ENCODE measurements around the gene NEUROD6.

DNA sequence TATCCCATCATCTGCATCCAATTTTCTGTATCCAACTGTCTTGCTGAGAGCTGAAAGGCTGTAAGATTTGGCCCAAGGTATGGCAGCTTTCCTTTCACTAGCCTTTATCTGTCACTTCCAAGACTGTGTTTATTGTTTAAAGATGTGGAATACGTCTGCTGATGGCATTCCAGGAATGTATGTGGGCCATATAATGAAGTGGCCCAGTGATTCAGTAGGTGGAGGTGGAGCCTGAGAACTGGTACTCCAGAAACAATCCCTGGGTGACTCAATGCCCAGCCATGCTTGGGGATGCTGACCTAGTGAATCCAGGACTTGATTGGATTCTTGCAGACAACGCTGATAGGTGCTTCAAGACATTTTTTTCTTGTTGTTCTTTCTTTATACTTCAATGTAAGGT is 13.5 kb downstream of the NEUROD6 start:
- TF ChIP-seq EZH2phosphoT487 (IDR thresholded peaks at IDR 0.05; ENCODE audit: low read length) (no peak), EZH2 (optimal IDR thresholded peaks at IDR 0.05; ENCODE audit: low read depth, low read length) (no peak)
- TF ChIP-seq, protein P1, sequence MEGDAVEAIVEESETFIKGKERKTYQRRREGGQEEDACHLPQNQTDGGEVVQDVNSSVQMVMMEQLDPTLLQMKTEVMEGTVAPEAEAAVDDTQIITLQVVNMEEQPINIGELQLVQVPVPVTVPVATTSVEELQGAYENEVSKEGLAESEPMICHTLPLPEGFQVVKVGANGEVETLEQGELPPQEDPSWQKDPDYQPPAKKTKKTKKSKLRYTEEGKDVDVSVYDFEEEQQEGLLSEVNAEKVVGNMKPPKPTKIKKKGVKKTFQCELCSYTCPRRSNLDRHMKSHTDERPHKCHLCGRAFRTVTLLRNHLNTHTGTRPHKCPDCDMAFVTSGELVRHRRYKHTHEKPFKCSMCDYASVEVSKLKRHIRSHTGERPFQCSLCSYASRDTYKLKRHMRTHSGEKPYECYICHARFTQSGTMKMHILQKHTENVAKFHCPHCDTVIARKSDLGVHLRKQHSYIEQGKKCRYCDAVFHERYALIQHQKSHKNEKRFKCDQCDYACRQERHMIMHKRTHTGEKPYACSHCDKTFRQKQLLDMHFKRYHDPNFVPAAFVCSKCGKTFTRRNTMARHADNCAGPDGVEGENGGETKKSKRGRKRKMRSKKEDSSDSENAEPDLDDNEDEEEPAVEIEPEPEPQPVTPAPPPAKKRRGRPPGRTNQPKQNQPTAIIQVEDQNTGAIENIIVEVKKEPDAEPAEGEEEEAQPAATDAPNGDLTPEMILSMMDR (IDR thresholded peaks at IDR 0.05; ENCODE audit: low read length) = no peak
